Measurements from ENCODE around the gene ABCG2.
A peak's percentile ranks its signal among the peaks of the same experiment; 100 is the strongest.
"Not testable (repeated sequence)": the region's sequence is repeated elsewhere in the genome, so short reads cannot be mapped to it uniquely, and the experiment has no call there.

The ABCG2 gene

GRCh38 chr4:88166608-88167007, 8.2 kb upstream of the ABCG2 start:
- no peak for ATAC-seq
- DNase-seq, result no peak

- ATAC-seq (no peak), DNase-seq (no peak)
These were observed 4.9 kb upstream of the ABCG2 start for GRCh38 chr4:88163336-88163735.

- DNase-seq, result no peak
These were observed 4.2 kb upstream of the ABCG2 start for GRCh38 chr4:88162626-88163025.

GRCh38 chr4:88159229-88159725, 838 bp upstream of the ABCG2 start:
- no peak for DNase-seq
- no peak for ATAC-seq

More at GRCh38 chr4:88162626-88163025, 4.2 kb upstream of the ABCG2 start:
- no peak for ATAC-seq

DNA sequence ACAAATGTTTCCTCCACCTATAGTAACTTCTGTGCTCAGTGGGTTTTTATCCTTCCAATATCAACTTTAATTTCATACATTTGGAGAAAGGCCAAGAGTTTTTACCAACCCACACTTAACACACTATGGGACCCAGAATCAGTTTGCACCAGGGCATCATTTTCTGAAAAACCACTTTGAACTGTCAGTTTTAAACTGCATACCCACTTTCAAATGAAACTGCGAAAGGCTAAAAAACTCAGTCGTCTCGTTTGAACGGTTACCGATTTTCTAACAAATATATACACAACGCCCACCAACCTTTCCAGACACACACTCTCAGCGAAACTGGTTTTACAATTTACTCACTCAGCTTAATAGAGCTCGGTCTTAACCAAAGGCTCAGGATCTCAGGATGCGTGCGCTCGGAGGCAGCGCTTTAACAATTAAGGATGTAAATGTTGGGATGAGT, 376 bp downstream of the ABCG2 start:
- no peak for DNase-seq
- peak; percentile 76 for ATAC-seq

- not testable (repeated sequence) for ATAC-seq
These were observed 6.1 kb downstream of the ABCG2 start for GRCh38 chr4:88152331-88152730.

DNA sequence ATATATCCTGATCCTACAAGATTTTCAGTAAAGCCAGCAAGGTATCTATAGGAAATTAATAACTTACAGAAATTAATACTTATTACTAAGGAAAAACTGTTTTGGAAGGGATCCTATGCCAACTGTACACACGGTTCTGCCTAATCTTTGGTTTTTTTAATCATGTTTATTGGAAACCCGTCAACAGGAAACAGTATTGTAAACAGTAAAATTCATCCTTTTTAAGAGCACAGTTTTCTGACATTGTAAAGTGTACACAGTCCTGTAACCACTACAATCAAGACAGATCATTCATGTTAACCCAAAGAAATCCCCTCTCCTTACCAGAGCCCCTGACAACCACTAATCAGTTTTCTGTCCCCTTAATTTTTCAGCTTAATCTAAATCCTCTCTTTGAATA, 9.9 kb downstream of the ABCG2 start:
- no peak for ATAC-seq
- DNase-seq, result no peak

More at GRCh38 chr4:88152331-88152730, 6.1 kb downstream of the ABCG2 start:
- not testable (repeated sequence) for DNase-seq

DNA sequence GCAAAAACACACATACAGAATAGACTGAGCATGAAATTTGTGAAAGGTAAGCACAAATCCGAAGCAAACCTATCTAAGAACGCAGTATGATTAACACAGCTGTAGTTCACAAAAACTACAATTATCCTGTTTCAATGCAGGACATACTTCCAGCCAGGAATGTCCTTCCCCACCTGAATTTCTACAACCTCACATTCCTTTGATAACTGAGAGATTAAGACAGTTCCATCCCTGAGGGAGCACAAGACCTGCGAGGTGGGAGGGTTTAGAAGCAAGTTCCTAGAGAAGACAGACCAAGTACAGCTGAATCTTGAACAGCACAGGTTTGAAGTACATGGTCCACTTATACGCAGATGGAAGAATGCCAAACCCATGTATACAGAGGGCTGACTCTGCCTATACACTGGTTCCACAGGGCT, 10.6 kb downstream of the ABCG2 start:
- ATAC-seq (no peak), DNase-seq (no peak)

GRCh38 chr4:88146891-88147290, 11.5 kb downstream of the ABCG2 start:
- no peak for DNase-seq
- ATAC-seq, result no peak

GRCh38 chr4:88144866-88145300, 13.6 kb downstream of the ABCG2 start:
- DNase-seq (no peak), ATAC-seq (no peak)

- DNase-seq (no peak), ATAC-seq (no peak)
These were observed 14.4 kb downstream of the ABCG2 start for GRCh38 chr4:88144048-88144447.

DNA sequence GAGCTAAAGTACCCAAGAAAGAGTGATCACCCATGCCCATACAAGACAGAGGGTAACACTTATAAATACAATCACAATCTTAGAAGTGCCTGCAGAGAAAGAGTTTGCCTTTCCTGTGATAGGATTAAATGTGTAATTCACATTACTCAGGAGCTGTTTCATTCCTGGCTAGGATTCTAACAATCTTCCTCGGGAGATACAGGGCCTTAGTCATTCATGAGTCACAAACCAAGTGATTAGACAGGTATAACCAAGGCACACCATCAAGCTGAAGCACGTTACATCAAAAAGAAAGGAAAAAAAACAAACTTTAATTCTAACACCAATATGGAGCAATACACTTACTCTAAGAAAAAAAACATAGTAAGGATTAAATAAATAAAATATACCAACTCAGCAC, 14.9 kb downstream of the ABCG2 start:
- no peak for DNase-seq
- ATAC-seq, result no peak

DNA sequence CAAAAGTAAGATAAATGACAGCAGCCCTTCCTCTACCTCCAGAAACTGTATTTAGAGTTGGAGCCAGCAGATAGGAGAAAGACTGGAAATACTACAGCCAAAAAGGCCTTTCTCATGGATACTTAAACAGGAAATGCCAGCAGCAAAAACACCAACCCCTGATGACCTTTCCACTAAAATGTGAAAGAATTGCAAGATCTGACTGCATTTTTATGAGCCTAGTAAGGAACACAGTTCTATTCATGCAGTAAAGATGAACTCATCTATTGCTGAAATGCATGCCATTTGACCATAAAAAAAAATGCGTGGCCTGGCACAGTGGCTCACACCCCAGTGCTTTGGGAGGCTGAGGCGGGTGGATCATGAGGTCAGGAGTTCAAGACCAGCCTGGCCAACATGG, 19.9 kb downstream of the ABCG2 start:
- no peak for ATAC-seq
- DNase-seq, result no peak

DNA sequence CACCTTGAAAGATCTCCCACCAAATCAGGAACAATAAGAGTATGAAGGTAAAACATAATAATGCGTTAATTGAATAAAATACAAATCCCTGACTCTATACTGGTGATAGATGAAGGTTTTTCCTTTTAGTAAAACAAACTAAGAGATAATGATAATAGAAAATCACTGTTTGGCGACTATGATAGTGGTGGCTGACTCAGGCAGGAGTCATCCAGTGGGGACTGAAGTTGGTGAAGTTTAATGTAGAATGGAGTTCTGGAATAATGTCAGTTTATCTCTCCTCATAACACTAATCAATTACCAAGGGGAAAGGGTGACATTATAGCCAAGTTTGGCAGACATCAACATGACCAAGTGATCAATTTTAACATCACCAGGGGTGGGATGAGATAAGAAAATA, 21.3 kb downstream of the ABCG2 start:
- DNase-seq, result no peak
- no peak for ATAC-seq

- no peak for ATAC-seq
- DNase-seq, result no peak
These were observed 22.2 kb downstream of the ABCG2 start for GRCh38 chr4:88136249-88136648.

DNA sequence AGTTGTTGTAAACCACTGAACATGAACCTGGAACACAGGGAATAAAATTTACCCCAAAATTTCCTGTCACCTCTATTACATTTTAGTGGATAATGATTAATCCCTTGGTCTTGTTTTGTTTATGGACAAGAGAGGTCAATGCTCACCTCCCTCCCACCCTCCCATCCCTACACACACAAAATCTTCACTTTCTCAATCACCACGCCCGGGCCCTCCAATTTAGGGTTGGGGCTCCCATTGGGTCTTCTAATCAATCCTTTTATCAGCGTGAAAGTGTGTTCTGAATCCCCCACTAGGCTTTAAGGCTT, 23.1 kb downstream of the ABCG2 start:
- no peak for ATAC-seq

DNA sequence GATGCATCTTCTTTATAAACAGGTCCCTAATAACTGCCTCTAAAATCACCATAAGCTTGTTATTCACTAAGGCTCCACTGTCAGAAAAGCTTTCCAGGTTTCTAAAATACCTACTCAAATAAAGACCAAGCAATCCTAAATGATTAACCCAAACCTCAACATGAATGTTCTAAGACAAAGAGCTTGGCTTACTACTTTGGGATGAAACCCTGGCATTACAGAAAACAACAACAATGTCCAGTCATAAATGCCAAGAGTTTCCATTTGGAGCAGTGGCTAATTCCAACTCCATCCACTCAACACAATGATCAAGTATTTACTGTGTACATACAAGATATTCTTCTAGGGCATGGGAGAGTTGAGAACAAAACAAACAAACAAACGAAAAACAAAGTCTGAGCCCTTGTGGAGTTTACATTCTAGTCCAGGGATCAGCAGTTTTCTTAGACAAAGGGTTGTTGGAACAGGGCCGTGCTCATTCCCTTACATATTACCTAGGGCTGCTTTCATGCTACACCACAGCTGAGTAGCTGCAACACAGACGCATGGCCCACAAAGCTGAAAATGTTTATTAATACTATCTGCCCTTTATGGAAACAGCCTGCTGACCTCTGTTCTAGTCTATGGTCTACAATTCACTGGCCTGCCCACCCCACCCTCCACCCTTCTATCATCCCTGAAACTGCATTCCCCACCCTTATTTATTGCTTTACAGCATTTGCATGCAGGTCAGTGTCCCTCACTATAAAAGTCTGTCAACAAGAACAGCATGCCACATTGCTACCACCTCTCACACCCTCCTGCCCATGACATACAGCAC, 23.7 kb downstream of the ABCG2 start:
- ATAC-seq, result no peak
- DNase-seq, result no peak

More for the DNA sequence above, 23.1 kb downstream of the ABCG2 start:
- DNase-seq, result no peak

- ATAC-seq, result no peak
- no peak for DNase-seq
These were observed 24.3 kb downstream of the ABCG2 start for GRCh38 chr4:88134111-88134510.

DNA sequence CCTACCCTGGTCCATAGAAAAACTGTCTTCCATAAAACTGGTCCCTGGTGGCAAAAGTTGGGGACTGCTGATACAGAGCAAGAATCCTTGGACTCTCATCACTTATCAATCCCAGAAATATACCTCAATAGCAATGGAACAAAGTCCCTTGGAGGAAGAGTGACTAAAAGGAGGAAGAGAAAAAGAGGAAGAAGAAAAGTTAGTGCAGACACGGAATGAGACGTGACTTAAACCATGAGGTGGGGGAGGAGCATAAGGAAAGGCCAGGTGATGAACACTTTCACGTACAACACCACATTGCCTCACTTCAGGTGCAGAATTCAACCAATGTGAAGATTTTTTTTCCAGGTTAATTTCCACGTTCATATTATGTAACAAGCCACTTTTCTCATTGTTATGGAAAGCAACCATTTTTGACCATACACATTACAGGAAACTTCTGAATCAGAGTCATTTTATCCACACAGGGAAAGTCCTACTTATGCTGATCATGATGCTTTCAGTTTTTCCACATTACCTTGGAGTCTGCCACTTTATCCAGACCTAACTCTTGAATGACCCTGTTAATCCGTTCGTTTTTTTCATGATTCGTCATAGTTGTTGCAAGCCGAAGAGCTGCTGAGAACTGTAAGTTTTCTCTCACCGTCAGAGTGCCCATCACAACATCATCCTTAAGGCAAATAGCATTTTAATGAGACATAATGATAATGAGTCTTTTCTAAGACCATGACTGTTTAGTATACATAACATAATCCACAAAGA, 27.7 kb downstream of the ABCG2 start:
- DNase-seq (no peak), ATAC-seq (no peak)

DNA sequence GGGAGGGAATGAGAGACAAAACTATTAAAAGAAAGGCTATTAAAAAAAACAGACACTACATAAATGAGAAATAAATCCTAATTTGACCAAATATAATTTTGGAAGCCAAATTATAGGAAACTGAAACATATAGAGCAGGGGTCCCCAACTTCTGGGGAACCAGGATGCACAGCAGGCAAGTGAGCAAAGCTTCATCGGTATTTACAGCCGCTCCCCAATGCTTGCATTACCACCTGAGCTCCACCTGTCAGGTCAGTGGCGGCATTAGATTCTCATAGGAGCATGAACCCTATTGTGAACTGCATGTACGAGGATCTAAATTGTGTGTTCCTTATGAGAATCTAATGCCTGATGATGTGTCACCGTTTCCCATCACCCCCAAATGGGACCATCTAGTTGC, 28.4 kb downstream of the ABCG2 start:
- no peak for ATAC-seq
- no peak for DNase-seq

GRCh38 chr4:88122260-88122659, 36.2 kb downstream of the ABCG2 start:
- not testable (repeated sequence) for DNase-seq, ATAC-seq

DNA sequence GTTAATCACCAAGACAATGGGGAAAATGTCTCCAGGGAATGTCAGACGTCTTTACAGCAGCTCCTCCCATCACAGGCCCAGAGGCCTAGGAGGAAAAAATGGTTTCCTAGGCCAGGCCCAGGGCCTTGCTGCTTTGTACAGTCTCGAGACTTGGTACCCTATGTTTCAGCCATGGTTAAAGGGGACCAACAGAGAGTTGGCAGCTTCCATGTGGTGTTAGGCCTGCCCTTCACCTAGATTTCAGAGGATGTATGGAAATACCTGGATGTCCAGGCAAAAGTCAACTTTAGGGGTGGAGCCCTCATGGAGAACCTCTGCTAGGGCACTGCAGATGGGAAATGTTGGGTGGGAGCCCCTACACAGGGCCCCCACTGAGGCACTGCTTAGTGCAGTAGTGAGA, 38.5 kb downstream of the ABCG2 start:
- DNase-seq (no peak), ATAC-seq (no peak)

- DNase-seq (no peak), ATAC-seq (no peak)
These were observed 42.9 kb downstream of the ABCG2 start for GRCh38 chr4:88115587-88115986.
